ENCODE data around the gene CIC. TPM values are rescaled to one million over a fixed set of nuclear protein-coding genes. Genes with fewer than 3 reads are reported as not detected.
"Not testable (repeated sequence)": the region's sequence is repeated elsewhere in the genome, so short reads cannot be mapped to it uniquely, and the experiment has no call there.

The CIC gene
- total and polyA plus RNA-seq, 2 donors from 2014 or later = 18.8 to 90.9 TPM

DNA sequence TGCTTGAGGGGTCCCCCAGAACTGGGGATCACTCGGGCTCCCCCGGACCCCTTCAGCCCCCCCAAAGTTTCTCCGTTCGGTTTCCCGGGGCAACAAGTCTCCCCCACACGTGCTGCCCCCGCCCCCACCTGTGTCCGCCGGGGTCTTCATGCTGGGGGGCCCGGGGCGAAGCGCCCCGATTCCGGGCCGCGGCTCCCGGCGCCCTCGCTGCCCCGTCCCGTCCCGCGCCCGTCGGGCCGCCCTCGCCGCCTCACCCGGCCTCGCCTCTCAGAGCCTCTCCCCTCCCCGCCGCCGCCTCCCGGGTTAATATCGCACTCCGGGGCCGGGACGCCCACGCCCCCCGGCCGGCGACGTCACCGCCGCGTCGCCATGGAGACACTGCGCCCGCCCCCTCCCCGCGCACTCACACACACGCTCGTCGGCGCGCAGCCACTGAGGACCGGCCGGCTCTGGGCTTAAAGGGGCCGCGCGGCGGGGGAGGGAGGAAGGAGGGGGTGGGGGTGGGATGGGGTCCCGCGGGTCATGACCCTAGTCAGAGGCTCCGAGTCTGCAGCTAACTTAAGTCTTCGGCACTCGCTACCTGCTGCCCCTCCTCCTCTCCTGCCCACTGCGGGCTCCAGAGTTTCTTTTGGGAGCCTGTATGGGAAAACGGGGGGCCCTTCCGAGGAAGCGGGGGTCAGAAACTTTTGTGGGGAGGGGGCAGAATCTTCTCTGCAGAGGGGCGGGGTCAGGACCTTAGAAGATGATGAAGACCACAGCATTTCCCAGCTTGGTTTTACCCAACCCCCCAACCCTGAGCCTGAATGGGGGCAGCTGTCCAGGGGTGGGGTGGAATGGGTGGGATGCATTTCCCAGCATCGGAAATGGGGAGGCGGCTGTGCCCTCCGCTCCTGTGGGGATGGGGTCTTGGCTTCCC, 13.9 kb upstream of the CIC start, which contains the start of gene ERF:
ERF (minus strand) TSS at position 279 of the 916 bp plus-strand sequence; CDS start at position 150, 129 bp downstream.
- FAIRE-seq (no peak), DNase-seq (peak; percentile 95 to 98 (median 98))
- TF ChIP-seq, protein P1, sequence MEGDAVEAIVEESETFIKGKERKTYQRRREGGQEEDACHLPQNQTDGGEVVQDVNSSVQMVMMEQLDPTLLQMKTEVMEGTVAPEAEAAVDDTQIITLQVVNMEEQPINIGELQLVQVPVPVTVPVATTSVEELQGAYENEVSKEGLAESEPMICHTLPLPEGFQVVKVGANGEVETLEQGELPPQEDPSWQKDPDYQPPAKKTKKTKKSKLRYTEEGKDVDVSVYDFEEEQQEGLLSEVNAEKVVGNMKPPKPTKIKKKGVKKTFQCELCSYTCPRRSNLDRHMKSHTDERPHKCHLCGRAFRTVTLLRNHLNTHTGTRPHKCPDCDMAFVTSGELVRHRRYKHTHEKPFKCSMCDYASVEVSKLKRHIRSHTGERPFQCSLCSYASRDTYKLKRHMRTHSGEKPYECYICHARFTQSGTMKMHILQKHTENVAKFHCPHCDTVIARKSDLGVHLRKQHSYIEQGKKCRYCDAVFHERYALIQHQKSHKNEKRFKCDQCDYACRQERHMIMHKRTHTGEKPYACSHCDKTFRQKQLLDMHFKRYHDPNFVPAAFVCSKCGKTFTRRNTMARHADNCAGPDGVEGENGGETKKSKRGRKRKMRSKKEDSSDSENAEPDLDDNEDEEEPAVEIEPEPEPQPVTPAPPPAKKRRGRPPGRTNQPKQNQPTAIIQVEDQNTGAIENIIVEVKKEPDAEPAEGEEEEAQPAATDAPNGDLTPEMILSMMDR (IDR thresholded peaks at IDR 0.05; ENCODE audit: borderline replicate concordance, extremely low read depth, insufficient read depth) = no peak
- peak within 1 kb of the TSS; percentile 39 to 98 (median 95) for H3K9ac ChIP-seq (ENCODE audit: low read length in 3 of 3)
- peaks cover 0 to 4% (median 0%) of the 10 kb centered on the region in 3 donors for H3K36me3 ChIP-seq (ENCODE audit: control insufficient read depth in 2 of 3, insufficient read depth in 3 of 3, low read length in 3 of 3)
- H3K27me3 ChIP-seq (ENCODE audit: control insufficient read depth, insufficient read depth, low read length) = no peaks in the 10 kb centered on the region
- intact Hi-C loops (cut with DNase I) = no loop called here
- no peaks in the 10 kb centered on the region for H3K9me3 ChIP-seq (ENCODE audit: control insufficient read depth in 2 of 3, insufficient read depth in 1 of 3, low read length in 3 of 3)
- H3K27ac ChIP-seq (ENCODE audit: low read depth in 2 of 2, low read length in 2 of 2) = peak within 1 kb of the TSS; percentile 98 to 99
- H3K4me3 ChIP-seq (ENCODE audit: low read length in 3 of 3) = peak within 1 kb of the TSS; percentile 65 to 83 (median 82)
- H3K4me1 ChIP-seq (ENCODE audit: control insufficient read depth in 2 of 3, insufficient read depth in 2 of 3, low read depth in 1 of 3, low read length in 3 of 3) = peaks cover 0 to 22% (median 16%) of the 10 kb centered on the region in 3 donors

GRCh38 chr19:42255766-42256745, 13.0 kb upstream of the CIC start:
- peak overlapping the region; percentile 40 to 74 (median 65) for H3K4me3 ChIP-seq (ENCODE audit: low read length in 3 of 3)
- H3K9ac ChIP-seq (ENCODE audit: low read length in 3 of 3) = peak overlapping the region in 2 of 3 donors; percentile 29 to 91
- no peaks in the 10 kb centered on the region for H3K27me3 ChIP-seq (ENCODE audit: control insufficient read depth, insufficient read depth, low read length)
- H3K27ac ChIP-seq (ENCODE audit: low read depth in 2 of 2, low read length in 2 of 2) = peak overlapping the region; percentile 88 to 95
- TF ChIP-seq, protein P1 (IDR thresholded peaks at IDR 0.05; ENCODE audit: borderline replicate concordance, extremely low read depth, insufficient read depth) = no peak
- DNase-seq = peak; percentile 59 to 88 (median 85)
- intact Hi-C loops (cut with DNase I) = no loop called here
- FAIRE-seq = no peak
- no peaks in the 10 kb centered on the region for H3K9me3 ChIP-seq (ENCODE audit: control insufficient read depth in 2 of 3, insufficient read depth in 1 of 3, low read length in 3 of 3)
- no peaks in the 10 kb centered on the region for H3K36me3 ChIP-seq (ENCODE audit: control insufficient read depth in 2 of 3, insufficient read depth in 3 of 3, low read length in 3 of 3)
- H3K4me1 ChIP-seq (ENCODE audit: control insufficient read depth in 2 of 3, insufficient read depth in 2 of 3, low read depth in 1 of 3, low read length in 3 of 3) = peaks cover 0 to 13% (median 12%) of the 10 kb centered on the region in 3 donors

- not testable (repeated sequence) for H3K36me3 ChIP-seq (ENCODE audit: control insufficient read depth in 2 of 3, insufficient read depth in 3 of 3, low read length in 3 of 3)
Observed at GRCh38 chr19:42257842-42258241, 11.2 kb upstream of the CIC start.

More at GRCh38 chr19:42257842-42258241, 11.2 kb upstream of the CIC start:
- H3K27ac ChIP-seq (ENCODE audit: low read depth in 2 of 2, low read length in 2 of 2); DNase-seq; intact Hi-C loops (cut with DNase I); H3K4me1 ChIP-seq (ENCODE audit: control insufficient read depth in 2 of 3, insufficient read depth in 2 of 3, low read depth in 1 of 3, low read length in 3 of 3); H3K27me3 ChIP-seq (ENCODE audit: control insufficient read depth, insufficient read depth, low read length); H3K4me3 ChIP-seq (ENCODE audit: low read length in 3 of 3); FAIRE-seq; H3K9me3 ChIP-seq (ENCODE audit: control insufficient read depth in 2 of 3, insufficient read depth in 1 of 3, low read length in 3 of 3); H3K9ac ChIP-seq (ENCODE audit: low read length in 3 of 3): not testable (repeated sequence)

Measured in kidney (tissue), 14 donors.